K562 (cell line): Measurements from ENCODE around the gene PSAP. TPM values are rescaled to one million over a fixed set of nuclear protein-coding genes. Genes with fewer than 3 reads are reported as not detected.

Experiments used
- BRF1 ChIP-seq: IDR thresholded peaks from 3 replicates; pipeline ENCODE4 v1.6.1; 2011; ENCODE audit warnings: borderline replicate concordance, mild to moderate bottlenecking; ENCODE audit not compliant: insufficient read length; ENCODE audit errors: extremely low read depth
- CSDE1 ChIP-seq, 2 experiments: fragments of 450-650 bp; IDR thresholded peaks; 2 replicates each; pipeline ENCODE4 v1.6.1; 2016; ENCODE audit warnings: mild to moderate bottlenecking in 1 of 2
- EP300 ChIP-seq: IDR thresholded peaks from 2 replicates; pipeline ENCODE4 v1.6.1; 2012; ENCODE audit warnings: low read length, improper control_type of control experiment
- NFE2 ChIP-seq: IDR thresholded peaks from 2 replicates; pipeline ENCODE4 v1.6.1; 2014; ENCODE audit warnings: antibody characterized with exemption, low read depth
- SUPT5H ChIP-seq: fragments of 450-650 bp; IDR thresholded peaks from 2 replicates; pipeline ENCODE4 v1.6.1; 2016
- USF1 ChIP-seq: sonication (generic); formaldehyde crosslinking; IDR thresholded peaks from 2 replicates; pipeline ENCODE4 v1.9.0; 2022; ENCODE audit warnings: mild to moderate bottlenecking, missing genetic modification reagents
- ZC3H11A ChIP-seq: IDR thresholded peaks from 2 replicates; pipeline ENCODE4 v1.6.1; 2012; ENCODE audit warnings: low read depth, low read length, improper control_type of control experiment
- ZNF740 ChIP-seq, 3 experiments: fragments of 200-800 bp in 1 of 3; sonication (Bioruptor generic) in 1 of 3; sonication (generic) in 1 of 3; formaldehyde crosslinking in 1 of 3; IDR thresholded peaks; 2 replicates each; pipeline versions ENCODE4 v1.6.1 to v1.8.0; 2016 to 2022; ENCODE audit warnings: mild to moderate bottlenecking in 2 of 3, missing compliant biosample characterization in 2 of 3, missing genetic modification characterization in 2 of 3, missing genetic modification reagents in 1 of 3
- polyA plus RNA-seq, 8 experiments: library from polyadenylated mRNA; depleted of rRNA in 4 of 8; stranded (reverse) in 5 of 8; unstranded in 3 of 8; fragments of >200 nt; fragmentation: Nextera tagmentation in 2 of 8; fragmentation: Illumina TruSeq in 1 of 8; extraction: Ambion mirVana in 2 of 8; extraction: Trizol in 1 of 8; gene quantifications; 2 replicates each; pipeline versions ENCODE4 v1.2.1 to v1.2.3, GENCODE V29; 2011 to 2014; ENCODE audit warnings: inconsistent platforms in 1 of 8, missing spikeins in 1 of 8
- total RNA-seq, 7 experiments: library from RNA; depleted of rRNA in 6 of 7; stranded (reverse); fragments of >200 nt in 6 of 7; fragmentation: Illumina TruSeq in 2 of 7; extraction: Trizol in 2 of 7; gene quantifications; 2 replicates each; pipeline versions ENCODE4 v1.2.1 to v1.2.3, GENCODE V29; 2011 to 2021; ENCODE audit warnings: low replicate concordance in 1 of 7

Gene PSAP
- total and polyA plus RNA-seq, 9 of the 15 experiments (the other 6 are each of a cell fraction or from before 2014, with no cell fraction given) = 245 to 700 (median 429) TPM

GRCh38 chr10:71783917-71784678 lies 67.0 kb downstream of the PSAP start (continued):
- TF ChIP-seq ZNF740 (CRISPR knock-in tag; IDR thresholded peaks at IDR 0.05) (no peak), ZNF740 (tag; IDR thresholded peaks at IDR 0.05) (no peak), USF1 (CRISPR knock-in tag) (no peak), ZC3H11A (no peak), SUPT5H (no peak), CSDE1 (IDR thresholded peaks at IDR 0.05) (no peak), NFE2 (no peak), BRF1 (no peak), EP300 (no peak)
